ENCODE data around the gene PON2.

The PON2 gene

GRCh38 chr7:95433129-95433528 is 1.7 kb downstream of the PON2 start:
- H3K4me2 ChIP-seq, result peak overlapping the region in 9 of 11 experiments; percentile 50 to 86 (median 81); a peak in 16 of 22 replicates

GRCh38 chr7:95432606-95433005 is 2.2 kb downstream of the PON2 start:
- H3K9me3 ChIP-seq (replicated peaks in 1 of 11), result peaks cover 0 to 6% (median 3%) of the 10 kb centered on the region in 11 experiments; a peak in 7 of 22 replicates
- peak overlapping the region in 4 of 11 experiments; percentile 32 to 86 (median 82); a peak in 7 of 22 replicates for H3K4me2 ChIP-seq
- no peak overlapping the region for H3K27ac ChIP-seq
- H4K20me1 ChIP-seq, result no peaks in the 10 kb centered on the region
- H3K9ac ChIP-seq, result no peak overlapping the region
- no peaks in the 10 kb centered on the region for H3K27me3 ChIP-seq
- peaks cover 24 to 41% (median 30%) of the 10 kb centered on the region in 10 experiments for H3K4me1 ChIP-seq
- H3K36me3 ChIP-seq, result peaks cover 0 to 18% (median 4%) of the 10 kb centered on the region in 11 experiments; a peak in 5 of 22 replicates
- TF ChIP-seq Cebpa-rat (IDR thresholded peaks at IDR 0.05), result no peak
- H3K4me3 ChIP-seq, result no peak overlapping the region

More at GRCh38 chr7:95433129-95433528, 1.7 kb downstream of the PON2 start:
- no peak overlapping the region for H3K9ac ChIP-seq
- H3K36me3 ChIP-seq, result peaks cover 0 to 18% (median 4%) of the 10 kb centered on the region in 11 experiments; a peak in 5 of 22 replicates
- H3K4me3 ChIP-seq, result no peak overlapping the region
- no peak overlapping the region for H3K27ac ChIP-seq
- H3K27me3 ChIP-seq, result no peaks in the 10 kb centered on the region
- peaks cover 24 to 41% (median 30%) of the 10 kb centered on the region in 10 experiments for H3K4me1 ChIP-seq
- TF ChIP-seq Cebpa-rat (IDR thresholded peaks at IDR 0.05), result no peak
- H4K20me1 ChIP-seq, result no peaks in the 10 kb centered on the region
- H3K9me3 ChIP-seq (replicated peaks in 1 of 11), result peaks cover 0 to 6% (median 3%) of the 10 kb centered on the region in 11 experiments; a peak in 7 of 22 replicates

- 0 out of 22 replicates have a peak, but pooled peaks cover 0 to 4% (median 0%) of the 10 kb centered on the region in 11 experiments for H4K20me1 ChIP-seq
- no peak overlapping the region for H3K9ac ChIP-seq
- TF ChIP-seq Cebpa-rat (IDR thresholded peaks at IDR 0.05), result no peak
- H3K27me3 ChIP-seq, result no peaks in the 10 kb centered on the region
- H3K27ac ChIP-seq, result no peak overlapping the region
- H3K36me3 ChIP-seq, result peaks cover 0 to 23% (median 6%) of the 10 kb centered on the region in 11 experiments; a peak in 7 of 22 replicates
- H3K4me3 ChIP-seq, result no peak overlapping the region
- H3K4me2 ChIP-seq, result 0 out of 22 replicates have a peak overlapping the region, but pooled peaks of 1 of the 11 experiments have one; percentile 20
- H3K9me3 ChIP-seq (replicated peaks in 1 of 11), result peaks cover 0 to 6% (median 3%) of the 10 kb centered on the region in 11 experiments; a peak in 7 of 22 replicates
- peaks cover 15 to 34% (median 26%) of the 10 kb centered on the region in 10 experiments for H3K4me1 ChIP-seq
These were observed 4.0 kb downstream of the PON2 start for GRCh38 chr7:95430864-95431263.

GRCh38 chr7:95429241-95429990 is 5.4 kb downstream of the PON2 start:
- Histone ChIP-seq H3K27ac (no peak overlapping the region), H4K20me1 (0 out of 22 replicates have a peak, but pooled peaks cover 0 to 4% (median 0%) of the 10 kb centered on the region in 11 experiments), H3K36me3 (peaks cover 0 to 23% (median 6%) of the 10 kb centered on the region in 11 experiments; a peak in 11 of 22 replicates)

GRCh38 chr7:95427914-95428516 is 6.8 kb downstream of the PON2 start:
- Histone ChIP-seq H3K4me3 (no peak overlapping the region), H3K4me1 (peaks cover 0 to 13% (median 8%) of the 10 kb centered on the region in 10 experiments; a peak in 12 of 20 replicates), H3K27me3 (no peaks in the 10 kb centered on the region), H4K20me1 (0 out of 22 replicates have a peak, but pooled peaks cover 0 to 4% (median 0%) of the 10 kb centered on the region in 11 experiments), H3K36me3 (peaks cover 13 to 37% (median 19%) of the 10 kb centered on the region in 11 experiments), H3K9me3 (replicated peaks in 1 of 11) (peaks cover 9 to 20% (median 17%) of the 10 kb centered on the region in 11 experiments), H3K27ac (no peak overlapping the region), H3K4me2 (no peak overlapping the region), H3K9ac (no peak overlapping the region)
- peak in 3 of 11 experiments; percentile 22 to 61 (median 55); a peak in 2 of 22 replicates for TF ChIP-seq Cebpa-rat (IDR thresholded peaks at IDR 0.05)

More at GRCh38 chr7:95429241-95429990, 5.4 kb downstream of the PON2 start:
- no peak overlapping the region for H3K4me2 ChIP-seq
- H3K27me3 ChIP-seq, result no peaks in the 10 kb centered on the region
- TF ChIP-seq Cebpa-rat (IDR thresholded peaks at IDR 0.05), result no peak
- H3K9ac ChIP-seq, result no peak overlapping the region
- H3K4me1 ChIP-seq, result peaks cover 7 to 26% (median 18%) of the 10 kb centered on the region in 10 experiments; a peak in 19 of 20 replicates
- H3K4me3 ChIP-seq, result no peak overlapping the region
- peaks cover 0 to 8% (median 3%) of the 10 kb centered on the region in 11 experiments; a peak in 9 of 22 replicates for H3K9me3 ChIP-seq (replicated peaks in 1 of 11)

GRCh38 chr7:95427166-95427565 is 7.7 kb downstream of the PON2 start:
- no peak overlapping the region for H3K4me2 ChIP-seq
- no peak overlapping the region for H3K4me3 ChIP-seq
- H3K9me3 ChIP-seq (replicated peaks in 1 of 11), result peaks cover 9 to 21% (median 17%) of the 10 kb centered on the region in 11 experiments
- H3K27me3 ChIP-seq, result no peaks in the 10 kb centered on the region
- H4K20me1 ChIP-seq, result 0 out of 22 replicates have a peak, but pooled peaks cover 0 to 4% (median 0%) of the 10 kb centered on the region in 11 experiments
- TF ChIP-seq Cebpa-rat (IDR thresholded peaks at IDR 0.05), result no peak
- H3K4me1 ChIP-seq, result peaks cover 0 to 9% (median under 1%) of the 10 kb centered on the region in 10 experiments; a peak in 6 of 20 replicates
- H3K27ac ChIP-seq, result no peak overlapping the region
- H3K9ac ChIP-seq, result no peak overlapping the region
- peaks cover 16 to 41% (median 24%) of the 10 kb centered on the region in 11 experiments for H3K36me3 ChIP-seq

GRCh38 chr7:95425694-95426093 is 9.1 kb downstream of the PON2 start:
- Histone ChIP-seq H3K9ac (no peak overlapping the region), H3K27me3 (no peaks in the 10 kb centered on the region), H3K36me3 (peaks cover 16 to 51% (median 24%) of the 10 kb centered on the region in 11 experiments), H4K20me1 (0 out of 22 replicates have a peak, but pooled peaks cover 0 to 4% (median 0%) of the 10 kb centered on the region in 11 experiments), H3K4me1 (peaks cover 0 to 6% (median 0%) of the 10 kb centered on the region in 10 experiments; a peak in 3 of 20 replicates), H3K4me2 (no peak overlapping the region), H3K4me3 (no peak overlapping the region), H3K9me3 (replicated peaks in 1 of 11) (peaks cover 9 to 21% (median 17%) of the 10 kb centered on the region in 11 experiments), H3K27ac (no peak overlapping the region)
- no peak for TF ChIP-seq Cebpa-rat (IDR thresholded peaks at IDR 0.05)

- no peak overlapping the region for H3K9ac ChIP-seq
- H3K4me1 ChIP-seq, result peaks cover 0 to 7% (median 0%) of the 10 kb centered on the region in 10 experiments; a peak in 3 of 20 replicates
- 0 out of 22 replicates have a peak, but pooled peaks cover 0 to 4% (median 0%) of the 10 kb centered on the region in 11 experiments for H4K20me1 ChIP-seq
- no peak for TF ChIP-seq Cebpa-rat (IDR thresholded peaks at IDR 0.05)
- no peak overlapping the region for H3K4me2 ChIP-seq
- H3K9me3 ChIP-seq (replicated peaks in 1 of 11), result peaks cover 9 to 20% (median 16%) of the 10 kb centered on the region in 11 experiments
- peaks cover 16 to 59% (median 24%) of the 10 kb centered on the region in 11 experiments for H3K36me3 ChIP-seq
- no peak overlapping the region for H3K4me3 ChIP-seq
- H3K27me3 ChIP-seq, result no peaks in the 10 kb centered on the region
- no peak overlapping the region for H3K27ac ChIP-seq
These were observed 10.1 kb downstream of the PON2 start for GRCh38 chr7:95424716-95425115.

Data from BLaER1 treated with 17β-estradiol and CSF1 and Interleukin-3, amounts not matched to agents 10 nM and 100 nM (cell line).